Memory B cell (primary cell): ENCODE data around the gene SMC1A.
A peak's percentile ranks its signal among the peaks of the same experiment; 100 is the strongest.
"Not testable (repeated sequence)": the region's sequence is repeated elsewhere in the genome, so short reads cannot be mapped to it uniquely, and the experiment has no call there.

Source experiments
- ATAC-seq: fragments of 150-1000 bp; cut with Tn5 transposase; 2 replicates; pipeline ENCODE4 v1.10.0; 2021; ENCODE audit warnings: low read depth, mild to moderate bottlenecking, moderate library complexity
- DNase-seq, 2 donors: peaks; one replicate each; pipeline ENCODE4 v3.0.0; 2022; ENCODE audit warnings: low spot score in 2 of 2
- H3K27ac Mint-ChIP-seq: one replicate; pipeline ENCODE4 v1.8.0; 2022; ENCODE audit warnings: mild to moderate bottlenecking, moderate library complexity, mixed read lengths
- H3K27me3 Mint-ChIP-seq: one replicate; pipeline ENCODE4 v1.8.0; 2022; ENCODE audit warnings: mixed read lengths
- H3K36me3 Mint-ChIP-seq: one replicate; pipeline ENCODE4 v1.8.0; 2022; ENCODE audit warnings: mild to moderate bottlenecking, mixed read lengths
- H3K4me1 Mint-ChIP-seq: one replicate; pipeline ENCODE4 v1.8.0; 2022; ENCODE audit warnings: mixed read lengths
- H3K4me3 Mint-ChIP-seq: one replicate; pipeline ENCODE4 v1.8.0; 2022; ENCODE audit warnings: mild to moderate bottlenecking, moderate library complexity, mixed read lengths
- H3K9me3 Mint-ChIP-seq: one replicate; pipeline ENCODE4 v1.8.0; 2022; ENCODE audit warnings: mixed read lengths

SMC1A gene

GRCh38 chrX:53395605-53396298 is 26.7 kb downstream of the SMC1A start:
- no peaks in the 10 kb centered on the region for H3K9me3 Mint-ChIP-seq
- no peaks in the 10 kb centered on the region for H3K4me1 Mint-ChIP-seq
- no peaks in the 10 kb centered on the region for H3K27me3 Mint-ChIP-seq
- H3K27ac Mint-ChIP-seq, result peak overlapping the region; percentile 48
- no peak overlapping the region for H3K4me3 Mint-ChIP-seq
- peaks cover 20% of the 10 kb centered on the region for H3K36me3 Mint-ChIP-seq
- no peak for ATAC-seq
- DNase-seq, result no peak

DNA sequence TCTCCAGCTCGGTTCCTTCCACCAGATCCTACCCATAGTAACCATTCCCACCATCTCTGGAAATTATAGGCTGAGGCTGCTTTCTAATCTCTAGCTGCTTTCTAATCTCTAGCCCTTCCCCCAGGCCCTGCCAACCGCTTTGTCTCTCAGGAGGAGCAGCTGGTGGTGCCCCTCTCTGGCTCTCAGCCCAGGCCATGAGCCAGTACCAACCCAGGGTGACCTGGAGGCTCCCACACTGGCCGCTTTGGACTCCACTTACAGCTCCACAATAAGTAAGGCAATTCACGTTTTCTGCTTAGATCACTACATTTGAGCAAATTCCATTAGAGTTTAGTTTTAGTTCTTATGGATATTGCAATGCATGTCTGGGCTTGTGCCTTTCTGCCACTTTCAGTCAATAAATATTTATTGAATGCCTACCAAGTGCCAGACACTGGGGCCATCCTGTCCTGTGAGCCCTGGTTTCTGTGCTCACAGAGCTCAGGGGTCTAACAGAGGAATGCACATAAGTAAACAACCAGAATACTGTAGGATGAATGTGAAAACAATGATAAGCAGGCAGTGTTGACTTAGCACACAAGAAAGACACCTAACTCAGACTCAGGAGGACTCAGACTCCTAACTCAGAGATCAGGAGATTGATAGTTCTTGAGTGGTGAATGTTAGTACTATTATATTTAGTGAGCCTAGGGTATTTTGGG is 38.9 kb downstream of the SMC1A start:
- H3K27ac Mint-ChIP-seq, result no peak overlapping the region
- H3K27me3 Mint-ChIP-seq, result no peaks in the 10 kb centered on the region
- DNase-seq, result no peak
- no peak for ATAC-seq
- H3K4me1 Mint-ChIP-seq, result no peaks in the 10 kb centered on the region
- H3K9me3 Mint-ChIP-seq, result no peaks in the 10 kb centered on the region
- H3K36me3 Mint-ChIP-seq, result peaks cover 22% of the 10 kb centered on the region
- H3K4me3 Mint-ChIP-seq, result no peak overlapping the region

- H3K4me3 Mint-ChIP-seq, result no peak overlapping the region
- DNase-seq (no peak), ATAC-seq (no peak)
- H3K36me3 Mint-ChIP-seq, result peaks cover 27% of the 10 kb centered on the region
- no peaks in the 10 kb centered on the region for H3K27me3 Mint-ChIP-seq
- H3K4me1 Mint-ChIP-seq, result peaks cover 3% of the 10 kb centered on the region
- no peak overlapping the region for H3K27ac Mint-ChIP-seq
- H3K9me3 Mint-ChIP-seq, result no peaks in the 10 kb centered on the region
These were observed 42.7 kb downstream of the SMC1A start for GRCh38 chrX:53379747-53380146.

- H3K4me3 Mint-ChIP-seq, result no peak overlapping the region
- peaks cover 8% of the 10 kb centered on the region for H3K4me1 Mint-ChIP-seq
- ATAC-seq, result no peak
- H3K9me3 Mint-ChIP-seq, result no peaks in the 10 kb centered on the region
- H3K27ac Mint-ChIP-seq, result no peak overlapping the region
- no peak for DNase-seq
- peaks cover 29% of the 10 kb centered on the region for H3K36me3 Mint-ChIP-seq
- H3K27me3 Mint-ChIP-seq, result no peaks in the 10 kb centered on the region
These were observed 43.3 kb downstream of the SMC1A start for GRCh38 chrX:53379008-53379710.

- Mint-ChIP-seq H3K36me3 (peaks cover 25% of the 10 kb centered on the region), H3K4me3 (no peak overlapping the region), H3K4me1 (peaks cover 8% of the 10 kb centered on the region), H3K27ac (no peak overlapping the region), H3K9me3 (no peaks in the 10 kb centered on the region), H3K27me3 (no peaks in the 10 kb centered on the region)
- ATAC-seq (no peak), DNase-seq (no peak)
These were observed 45.0 kb downstream of the SMC1A start for GRCh38 chrX:53377464-53377863.

GRCh38 chrX:53376888-53377287 is 45.6 kb downstream of the SMC1A start:
- ATAC-seq (no peak), DNase-seq (no peak)
- Mint-ChIP-seq H3K36me3 (peaks cover 25% of the 10 kb centered on the region), H3K4me1 (peaks cover 8% of the 10 kb centered on the region), H3K4me3 (no peak overlapping the region), H3K27me3 (no peaks in the 10 kb centered on the region), H3K9me3 (no peaks in the 10 kb centered on the region), H3K27ac (no peak overlapping the region)

DNA sequence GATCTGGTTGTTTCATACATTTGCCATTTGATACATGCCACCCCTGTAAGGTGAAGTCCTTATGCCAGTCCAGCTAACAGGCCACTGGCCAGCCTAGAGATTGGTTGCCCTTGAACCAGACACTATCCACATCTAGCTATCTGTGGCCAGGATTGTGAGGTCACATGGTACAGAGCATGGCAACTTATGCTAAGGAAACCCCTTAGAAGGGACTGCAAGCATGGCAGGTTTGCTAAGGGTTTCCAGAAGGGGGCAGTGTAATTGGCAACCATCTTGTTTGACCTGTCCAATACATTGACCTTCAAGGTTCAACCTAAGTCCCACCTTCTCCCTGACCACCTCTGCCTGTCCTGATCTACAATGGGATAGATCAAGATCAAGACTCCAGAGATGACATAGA is 47.5 kb downstream of the SMC1A start:
- Mint-ChIP-seq H3K27ac (no peak overlapping the region), H3K36me3 (peaks cover 14% of the 10 kb centered on the region), H3K4me1 (peaks cover 8% of the 10 kb centered on the region), H3K27me3 (no peaks in the 10 kb centered on the region), H3K9me3 (peaks cover 2% of the 10 kb centered on the region), H3K4me3 (no peak overlapping the region)
- ATAC-seq (no peak), DNase-seq (no peak)

DNA sequence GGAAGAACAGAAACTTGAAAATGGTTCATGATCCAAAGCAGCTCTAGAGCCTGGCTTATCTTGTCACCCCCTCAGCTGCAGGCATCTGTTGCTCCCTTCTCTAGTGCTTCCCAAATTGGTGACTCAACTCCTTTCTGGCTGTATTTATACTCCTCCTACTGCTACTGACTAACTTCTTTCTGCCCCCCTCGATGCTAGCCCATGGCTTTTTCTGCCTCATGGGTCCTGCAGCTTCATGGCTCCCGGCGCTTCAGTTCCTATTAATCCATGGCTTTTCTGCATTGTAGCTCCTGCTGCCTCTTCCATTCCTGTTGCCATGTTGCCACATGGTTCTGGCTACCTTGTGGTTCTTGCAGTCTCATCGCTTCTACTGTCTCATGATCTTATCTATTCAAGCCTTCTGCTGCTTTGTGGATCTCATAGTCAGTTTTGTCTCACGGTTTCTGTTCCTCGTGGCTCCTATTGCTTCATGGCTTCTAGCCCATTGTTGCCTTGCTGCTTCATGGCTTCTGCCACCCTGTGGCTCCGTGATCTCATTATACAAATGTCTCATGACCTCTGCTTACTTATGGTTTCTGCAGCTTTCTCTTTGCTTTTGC is 48.1 kb downstream of the SMC1A start:
- H3K36me3 Mint-ChIP-seq, result peaks cover 11% of the 10 kb centered on the region
- H3K27me3 Mint-ChIP-seq, result no peaks in the 10 kb centered on the region
- peaks cover 2% of the 10 kb centered on the region for H3K9me3 Mint-ChIP-seq
- peaks cover 8% of the 10 kb centered on the region for H3K4me1 Mint-ChIP-seq
- ATAC-seq (no peak), DNase-seq (no peak)
- no peak overlapping the region for H3K4me3 Mint-ChIP-seq
- no peak overlapping the region for H3K27ac Mint-ChIP-seq

DNA sequence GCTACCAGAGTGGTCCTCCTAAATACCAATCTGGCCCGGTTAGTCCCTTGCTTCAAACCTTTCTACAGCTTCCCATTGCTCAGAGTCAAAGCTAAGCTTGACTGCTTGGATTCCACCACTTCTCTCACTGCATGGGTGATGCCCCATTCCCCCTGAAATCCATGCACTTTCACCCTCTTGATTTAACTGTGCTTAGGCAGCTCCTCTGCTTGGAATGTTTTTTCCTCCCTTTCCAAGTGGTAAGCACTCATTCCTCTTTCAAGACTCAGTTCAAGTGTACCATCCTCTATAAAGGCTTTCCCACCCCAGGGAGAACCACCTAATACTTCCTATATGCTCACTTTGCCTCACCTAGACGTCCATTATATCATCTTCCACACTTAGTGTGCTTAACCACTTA is 49.1 kb downstream of the SMC1A start:
- Mint-ChIP-seq H3K9me3 (peaks cover 2% of the 10 kb centered on the region), H3K27me3 (no peaks in the 10 kb centered on the region), H3K4me3 (no peak overlapping the region), H3K36me3 (peaks cover 9% of the 10 kb centered on the region), H3K27ac (no peak overlapping the region), H3K4me1 (peaks cover 8% of the 10 kb centered on the region)
- no peak for DNase-seq
- no peak for ATAC-seq

GRCh38 chrX:53366454-53366853 is 56.0 kb downstream of the SMC1A start:
- H3K9me3 Mint-ChIP-seq, H3K36me3 Mint-ChIP-seq, H3K27ac Mint-ChIP-seq, DNase-seq, H3K4me1 Mint-ChIP-seq, H3K27me3 Mint-ChIP-seq, H3K4me3 Mint-ChIP-seq, ATAC-seq: not testable (repeated sequence)

DNA sequence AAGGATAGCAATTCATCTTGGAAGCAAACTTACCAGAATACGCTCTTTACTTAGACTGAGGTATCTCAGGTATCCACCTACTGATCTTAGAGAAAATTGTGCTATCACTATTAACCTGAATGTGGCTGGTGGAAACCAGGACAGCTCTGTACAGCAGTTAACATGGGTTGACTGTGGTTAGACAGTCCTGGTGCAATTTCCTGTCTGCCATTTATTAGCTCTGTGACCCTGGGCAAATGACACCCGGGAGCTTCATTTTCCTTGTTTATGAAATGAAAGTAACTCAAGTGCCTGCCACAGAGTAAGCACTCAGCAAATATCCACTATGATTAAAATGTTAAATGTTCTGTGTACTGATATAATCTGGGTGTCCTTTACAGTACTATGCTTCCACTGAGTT is 60.0 kb downstream of the SMC1A start:
- Mint-ChIP-seq H3K4me1 (no peaks in the 10 kb centered on the region), H3K9me3 (no peaks in the 10 kb centered on the region), H3K4me3 (no peak overlapping the region), H3K27me3 (no peaks in the 10 kb centered on the region), H3K36me3 (peaks cover 2% of the 10 kb centered on the region), H3K27ac (no peak overlapping the region)
- DNase-seq (no peak), ATAC-seq (no peak)

GRCh38 chrX:53357799-53358530 is 64.5 kb downstream of the SMC1A start:
- Mint-ChIP-seq H3K27ac (no peak overlapping the region), H3K4me1 (no peaks in the 10 kb centered on the region)

GRCh38 chrX:53356186-53356585 is 66.3 kb downstream of the SMC1A start:
- H3K4me1 Mint-ChIP-seq, result no peaks in the 10 kb centered on the region
- H3K9me3 Mint-ChIP-seq, result no peaks in the 10 kb centered on the region
- DNase-seq (peak; percentile 1 to 28), ATAC-seq (peak; percentile 43)
- H3K36me3 Mint-ChIP-seq, result peaks cover 2% of the 10 kb centered on the region
- H3K4me3 Mint-ChIP-seq, result no peak overlapping the region
- H3K27ac Mint-ChIP-seq, result no peak overlapping the region
- no peaks in the 10 kb centered on the region for H3K27me3 Mint-ChIP-seq

More at GRCh38 chrX:53357799-53358530, 64.5 kb downstream of the SMC1A start:
- no peak for ATAC-seq
- Mint-ChIP-seq H3K9me3 (no peaks in the 10 kb centered on the region), H3K27me3 (no peaks in the 10 kb centered on the region), H3K4me3 (no peak overlapping the region), H3K36me3 (peaks cover 2% of the 10 kb centered on the region)
- no peak for DNase-seq
